ENCODE measurements around the gene SIK3. TPM values are rescaled to one million over a fixed set of nuclear protein-coding genes. Genes with fewer than 3 reads are reported as not detected.

The SIK3 gene
- total RNA-seq, 2 donors from 2014 or later = 26.2 to 77.6 TPM

- no peak for DNase-seq (ENCODE audit: low spot score)
- TF ChIP-seq POLR2A (IDR thresholded peaks at IDR 0.05) (no peak), POLR2AphosphoS5 (IDR thresholded peaks at IDR 0.05) (no peak), CTCF (IDR thresholded peaks at IDR 0.05) (no peak)
- H3K4me3 ChIP-seq = no peak overlapping the region
- no peaks in the 10 kb centered on the region for H3K27me3 ChIP-seq (replicated peaks; ENCODE audit: insufficient read depth)
- H3K4me1 ChIP-seq (replicated peaks) = no peaks in the 10 kb centered on the region
- intact Hi-C loops (cut with DNase I) = no loop called here
- H3K36me3 ChIP-seq = no peaks in the 10 kb centered on the region
- H3K27ac ChIP-seq = no peak overlapping the region
- WGBS = 86% methylated on average over 4 of the region's 4 CpGs
- no peaks in the 10 kb centered on the region for H3K9me3 ChIP-seq
Measured at GRCh38 chr11:117084992-117085391, 13.2 kb downstream of the SIK3 start.

GRCh38 chr11:117083011-117083935 is 15.0 kb downstream of the SIK3 start:
- TF ChIP-seq POLR2AphosphoS5 (IDR thresholded peaks at IDR 0.05) = no peak
- no peak for TF ChIP-seq CTCF (IDR thresholded peaks at IDR 0.05)
- TF ChIP-seq POLR2A (IDR thresholded peaks at IDR 0.05) = no peak
- intact Hi-C loops (cut with DNase I) = no loop called here
- Histone ChIP-seq H3K4me1 (replicated peaks) (no peaks in the 10 kb centered on the region), H3K36me3 (no peaks in the 10 kb centered on the region), H3K27ac (no peak overlapping the region), H3K27me3 (replicated peaks; ENCODE audit: insufficient read depth) (no peaks in the 10 kb centered on the region), H3K4me3 (no peak overlapping the region), H3K9me3 (no peaks in the 10 kb centered on the region)
- WGBS = 80% methylated on average over 5 of the region's 5 CpGs
- no peak for DNase-seq (ENCODE audit: low spot score)

GRCh38 chr11:117081908-117082307 is 16.3 kb downstream of the SIK3 start:
- H3K36me3 ChIP-seq = no peaks in the 10 kb centered on the region
- H3K4me1 ChIP-seq (replicated peaks) = no peaks in the 10 kb centered on the region
- H3K4me3 ChIP-seq = no peak overlapping the region
- TF ChIP-seq POLR2AphosphoS5 (IDR thresholded peaks at IDR 0.05) = no peak
- no peak for TF ChIP-seq CTCF (IDR thresholded peaks at IDR 0.05)
- TF ChIP-seq POLR2A (IDR thresholded peaks at IDR 0.05) = no peak
- H3K27me3 ChIP-seq (replicated peaks; ENCODE audit: insufficient read depth) = no peaks in the 10 kb centered on the region
- intact Hi-C loops (cut with DNase I) = no loop called here
- 97% methylated on average over 1 of the region's 1 CpG for WGBS
- no peaks in the 10 kb centered on the region for H3K9me3 ChIP-seq
- H3K27ac ChIP-seq = no peak overlapping the region
- DNase-seq (ENCODE audit: low spot score) = no peak

GRCh38 chr11:117080370-117080769 is 17.9 kb downstream of the SIK3 start:
- WGBS = 88% methylated on average over 5 of the region's 5 CpGs
- Histone ChIP-seq H3K9me3 (no peaks in the 10 kb centered on the region), H3K4me3 (no peak overlapping the region), H3K4me1 (replicated peaks) (no peaks in the 10 kb centered on the region), H3K27ac (no peak overlapping the region), H3K36me3 (no peaks in the 10 kb centered on the region), H3K27me3 (replicated peaks; ENCODE audit: insufficient read depth) (no peaks in the 10 kb centered on the region)
- DNase-seq (ENCODE audit: low spot score) = no peak
- intact Hi-C loops (cut with DNase I) = no loop called here
- TF ChIP-seq POLR2AphosphoS5 (IDR thresholded peaks at IDR 0.05) (no peak), POLR2A (IDR thresholded peaks at IDR 0.05) (no peak), CTCF (IDR thresholded peaks at IDR 0.05) (no peak)

All from prostate gland (tissue), 2 donors.